SU-DHL-6 (cell line): Measurements from ENCODE around the gene FAM229B.

Experiments
- H2AFZ ChIP-seq: fragments of 200-600 bp; sonication (generic); 2 replicates; pipeline ENCODE4 v1.6.1; 2014; ENCODE audit warnings: low read depth, mild to moderate bottlenecking, moderate library complexity, mixed read lengths, antibody characterized with exemption, low read length; ENCODE audit not compliant: severe bottlenecking
- H3F3A ChIP-seq: fragments of 200-600 bp; shearing (Covaris generic); 2 replicates; pipeline ENCODE4 v1.6.0; 2016; ENCODE audit warnings: antibody characterized with exemption, mild to moderate bottlenecking; ENCODE audit not compliant: insufficient read depth
- H3K27ac ChIP-seq: fragments of 200-600 bp; sonication (generic); 2 replicates; pipeline ENCODE4 v1.5.1; 2016; ENCODE audit warnings: low read depth, mild to moderate bottlenecking, low read length, moderate library complexity, mixed read lengths
- H3K27me3 ChIP-seq: fragments of 200-600 bp; sonication (generic), shearing (Covaris generic); 2 replicates; pipeline ENCODE4 v1.6.0; 2014; ENCODE audit warnings: mild to moderate bottlenecking, low read length
- H3K36me3 ChIP-seq: fragments of 200-600 bp; sonication (generic); 2 replicates; pipeline ENCODE4 v1.6.1; 2014; ENCODE audit warnings: mild to moderate bottlenecking, low read length, mixed read lengths
- H3K4me2 ChIP-seq: fragments of 300-600, 200-600 bp; shearing (Covaris generic), sonication (generic); 2 replicates; pipeline ENCODE4 v1.6.0; 2014; ENCODE audit warnings: low read length, low read depth, mild to moderate bottlenecking; ENCODE audit not compliant: poor library complexity, severe bottlenecking
- H3K4me3 ChIP-seq: fragments of 200-600 bp; sonication (generic); 2 replicates; pipeline ENCODE4 v1.5.1; 2014; ENCODE audit warnings: antibody characterized with exemption, low read length, mild to moderate bottlenecking, mixed read lengths; ENCODE audit not compliant: insufficient read depth, poor library complexity, severe bottlenecking
- H3K79me2 ChIP-seq: fragments of 200-600 bp; sonication (generic); 2 replicates; pipeline ENCODE4 v1.6.1; 2014; ENCODE audit warnings: mild to moderate bottlenecking, low read length, moderate library complexity; ENCODE audit not compliant: insufficient read depth
- H3K9ac ChIP-seq: fragments of 200-600 bp; sonication (generic); 2 replicates; pipeline ENCODE4 v1.7.0; 2014; ENCODE audit warnings: mild to moderate bottlenecking, low read length
- H3K9me2 ChIP-seq: fragments of 200-600 bp; sonication (generic); replicated peaks from 2 replicates; pipeline ENCODE4 v1.6.1; 2014; ENCODE audit warnings: low read length; ENCODE audit not compliant: insufficient read depth
- H3K9me3 ChIP-seq: fragments of 200-600 bp; sonication (generic); 2 replicates; pipeline ENCODE4 v1.6.1; 2014; ENCODE audit warnings: low read length, mixed read lengths; ENCODE audit not compliant: insufficient read depth
- H4K20me1 ChIP-seq: fragments of 200-600 bp; sonication (generic); 2 replicates; pipeline ENCODE4 v1.6.1; 2014; ENCODE audit warnings: low read depth, mild to moderate bottlenecking, antibody characterized with exemption, low read length, moderate library complexity, mixed read lengths
- EZH2phosphoT487 ChIP-seq: fragments of 200-600 bp; sonication (generic), shearing (Covaris generic); conservative IDR thresholded peaks from 2 replicates; pipeline ENCODE4 v1.6.1; 2018; ENCODE audit warnings: mild to moderate bottlenecking, antibody characterized with exemption, low read length, moderate library complexity, mixed read lengths
- TF ChIP-seq, protein P1 (sequence below): fragments of 200-600 bp; sonication (generic); IDR thresholded peaks from one replicate; pipeline ENCODE4 v1.5.1; 2017; ENCODE audit warnings: antibody characterized with exemption, mild to moderate bottlenecking, low read length, moderate library complexity; ENCODE audit not compliant: insufficient read depth, poor library complexity, severe bottlenecking

FAM229B gene

GRCh38 chr6:112066606-112067005 lies 20.8 kb upstream of the FAM229B start:
- TF ChIP-seq EZH2phosphoT487 = no peak
- TF ChIP-seq, protein P1, sequence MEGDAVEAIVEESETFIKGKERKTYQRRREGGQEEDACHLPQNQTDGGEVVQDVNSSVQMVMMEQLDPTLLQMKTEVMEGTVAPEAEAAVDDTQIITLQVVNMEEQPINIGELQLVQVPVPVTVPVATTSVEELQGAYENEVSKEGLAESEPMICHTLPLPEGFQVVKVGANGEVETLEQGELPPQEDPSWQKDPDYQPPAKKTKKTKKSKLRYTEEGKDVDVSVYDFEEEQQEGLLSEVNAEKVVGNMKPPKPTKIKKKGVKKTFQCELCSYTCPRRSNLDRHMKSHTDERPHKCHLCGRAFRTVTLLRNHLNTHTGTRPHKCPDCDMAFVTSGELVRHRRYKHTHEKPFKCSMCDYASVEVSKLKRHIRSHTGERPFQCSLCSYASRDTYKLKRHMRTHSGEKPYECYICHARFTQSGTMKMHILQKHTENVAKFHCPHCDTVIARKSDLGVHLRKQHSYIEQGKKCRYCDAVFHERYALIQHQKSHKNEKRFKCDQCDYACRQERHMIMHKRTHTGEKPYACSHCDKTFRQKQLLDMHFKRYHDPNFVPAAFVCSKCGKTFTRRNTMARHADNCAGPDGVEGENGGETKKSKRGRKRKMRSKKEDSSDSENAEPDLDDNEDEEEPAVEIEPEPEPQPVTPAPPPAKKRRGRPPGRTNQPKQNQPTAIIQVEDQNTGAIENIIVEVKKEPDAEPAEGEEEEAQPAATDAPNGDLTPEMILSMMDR = no peak
- H3K4me3 ChIP-seq = no peak overlapping the region
- no peaks in the 10 kb centered on the region; the same call in 1 of the 2 replicates for H3F3A ChIP-seq
- H3K9me3 ChIP-seq = no peaks in the 10 kb centered on the region
- no peak overlapping the region for H3K27ac ChIP-seq
- no peaks in the 10 kb centered on the region for H3K27me3 ChIP-seq
- H3K9ac ChIP-seq = no peak overlapping the region
- peaks cover 15% of the 10 kb centered on the region; the same call in 1 of the 2 replicates for H3K36me3 ChIP-seq
- no peaks in the 10 kb centered on the region for H3K9me2 ChIP-seq
- H2AFZ ChIP-seq = no peak overlapping the region
- H3K4me2 ChIP-seq = no peak overlapping the region
- H3K79me2 ChIP-seq = no peaks in the 10 kb centered on the region
- no peaks in the 10 kb centered on the region for H4K20me1 ChIP-seq

GRCh38 chr6:112081569-112081968 lies 5.8 kb upstream of the FAM229B start:
- Histone ChIP-seq H3K79me2 (no peaks in the 10 kb centered on the region), H3K36me3 (peaks cover 6% of the 10 kb centered on the region; the same call in 1 of the 2 replicates), H2AFZ (no peak overlapping the region), H3K9ac (no peak overlapping the region), H3K9me3 (no peaks in the 10 kb centered on the region), H4K20me1 (no peaks in the 10 kb centered on the region), H3K4me3 (no peak overlapping the region), H3F3A (peaks cover 2% of the 10 kb centered on the region; the same call in 1 of the 2 replicates), H3K4me2 (no peak overlapping the region), H3K27me3 (no peaks in the 10 kb centered on the region), H3K9me2 (no peaks in the 10 kb centered on the region), H3K27ac (no peak overlapping the region)
- TF ChIP-seq EZH2phosphoT487 = no peak
- TF ChIP-seq, protein P1 = no peak

DNA sequence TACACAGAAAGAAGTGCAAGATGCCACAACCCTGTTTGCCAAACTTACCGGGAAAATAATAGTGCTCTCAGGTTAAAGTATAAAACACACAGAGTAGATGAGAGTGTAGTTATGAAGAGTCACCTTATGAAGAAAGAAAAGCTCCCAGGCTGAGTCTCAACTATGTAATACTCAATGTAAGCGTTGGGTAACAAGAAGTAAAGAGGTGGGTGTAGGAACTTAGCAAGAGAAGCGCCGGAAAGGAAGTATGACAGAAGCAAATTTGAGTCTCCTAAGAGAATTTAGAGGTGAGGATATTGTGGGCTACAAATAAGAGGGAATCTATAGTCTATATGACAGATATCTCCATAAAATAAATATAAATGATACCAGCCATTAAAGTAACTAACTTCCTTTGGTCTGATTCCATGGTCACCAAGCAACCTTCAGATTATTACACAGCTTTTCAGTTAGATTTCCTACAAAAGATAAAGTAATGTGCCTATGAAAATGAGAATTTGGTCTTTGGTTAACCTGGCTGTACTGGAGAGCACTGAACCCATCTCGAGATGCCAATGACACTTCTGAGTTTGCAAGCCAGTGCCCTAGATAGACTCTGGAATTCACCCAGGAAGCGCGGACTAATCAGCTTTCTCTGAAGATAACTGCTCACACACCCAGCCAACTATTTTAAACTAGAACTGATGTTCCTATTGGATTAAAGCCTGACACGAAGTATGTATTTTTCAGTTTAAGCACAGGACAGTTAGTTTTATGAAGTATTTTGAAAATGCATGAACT lies 1.9 kb upstream of the FAM229B start:
- Histone ChIP-seq H3K36me3 (0 out of 2 replicates have a peak, but pooled peaks cover 2% of the 10 kb centered on the region), H3K9me3 (no peaks in the 10 kb centered on the region), H3K4me2 (peak overlapping the region; percentile 75), H3K4me3 (no peak overlapping the region), H3K27ac (no peak overlapping the region), H3F3A (peaks cover 2% of the 10 kb centered on the region; the same call in 1 of the 2 replicates), H3K9ac (no peak overlapping the region), H2AFZ (no peak overlapping the region), H4K20me1 (no peaks in the 10 kb centered on the region), H3K79me2 (no peaks in the 10 kb centered on the region), H3K9me2 (no peaks in the 10 kb centered on the region), H3K27me3 (no peaks in the 10 kb centered on the region)
- TF ChIP-seq, protein P1 = no peak
- TF ChIP-seq EZH2phosphoT487 = no peak
